H9 (cell line): ENCODE results near the gene HNRNPCL1. TPM values are rescaled to one million over a fixed set of nuclear protein-coding genes. Genes with fewer than 3 reads are reported as not detected.

Experiments
- DNase-seq: peaks from one replicate; pipeline ENCODE4 v3.0.0-alpha.2; 2017
- H2AFZ ChIP-seq: one replicate; pipeline ENCODE4 v1.6.1; 2013; ENCODE audit warnings: mild to moderate bottlenecking, low read length, control low read depth, moderate library complexity
- H2AK5ac ChIP-seq: 2 replicates; pipeline ENCODE4 v1.6.1; 2013; ENCODE audit warnings: low read length, control low read depth, mixed read lengths; ENCODE audit not compliant: insufficient read length
- H2BK120ac ChIP-seq: one replicate; pipeline ENCODE4 v1.6.1; 2013; ENCODE audit warnings: low read depth, mild to moderate bottlenecking, low read length, control low read depth, inconsistent platforms; ENCODE audit not compliant: poor library complexity, severe bottlenecking
- H2BK12ac ChIP-seq: 2 replicates; pipeline ENCODE4 v1.6.1; 2013; ENCODE audit warnings: low read length, control low read depth, mixed read lengths, low read depth; ENCODE audit not compliant: insufficient read length
- H2BK15ac ChIP-seq: 2 replicates; pipeline ENCODE4 v1.6.1; 2013; ENCODE audit warnings: low read depth, low read length, control low read depth
- H2BK20ac ChIP-seq: one replicate; pipeline ENCODE4 v1.6.1; 2013; ENCODE audit warnings: low read depth, mild to moderate bottlenecking, low read length, control low read depth, inconsistent platforms; ENCODE audit not compliant: poor library complexity, severe bottlenecking
- H2BK5ac ChIP-seq: 2 replicates; pipeline ENCODE4 v1.6.1; 2013; ENCODE audit warnings: low read length, control low read depth, mixed read lengths; ENCODE audit not compliant: insufficient read length
- H3K14ac ChIP-seq: 2 replicates; pipeline ENCODE4 v1.6.1; 2013; ENCODE audit warnings: low read length, control low read depth; ENCODE audit not compliant: insufficient read depth
- H3K18ac ChIP-seq: 2 replicates; pipeline ENCODE4 v1.6.1; 2013; ENCODE audit warnings: low read depth, mild to moderate bottlenecking, mixed read lengths, low read length, control low read depth; ENCODE audit not compliant: insufficient read length
- H3K23ac ChIP-seq: 2 replicates; pipeline ENCODE4 v1.6.1; 2013; ENCODE audit warnings: low read length, control low read depth, mixed read lengths, low read depth; ENCODE audit not compliant: insufficient read length
- H3K23me2 ChIP-seq: 2 replicates; pipeline ENCODE4 v1.6.1; 2013; ENCODE audit warnings: low read depth, mild to moderate bottlenecking, mixed read lengths, low read length, control low read depth; ENCODE audit not compliant: insufficient read length, poor library complexity, severe bottlenecking
- H3K27ac ChIP-seq: 2 replicates; pipeline ENCODE4 v1.5.1; 2013; ENCODE audit warnings: low read length, control low read depth, mixed read lengths, low read depth; ENCODE audit not compliant: insufficient read length
- H3K27me3 ChIP-seq: 2 replicates; pipeline ENCODE4 v1.6.1; 2013; ENCODE audit warnings: low read length, control low read depth, inconsistent platforms; ENCODE audit not compliant: insufficient read depth
- H3K4ac ChIP-seq: 2 replicates; pipeline ENCODE4 v1.6.1; 2013; ENCODE audit warnings: low read depth, mild to moderate bottlenecking, control low read depth, inconsistent platforms, low read length, moderate library complexity
- H3K4me1 ChIP-seq: 2 replicates; pipeline ENCODE4 v1.6.1; 2013; ENCODE audit warnings: low read length, control low read depth, inconsistent platforms; ENCODE audit not compliant: insufficient read depth
- H3K4me2 ChIP-seq: 2 replicates; pipeline ENCODE4 v1.6.1; 2013; ENCODE audit warnings: low read length, control low read depth, mixed read lengths; ENCODE audit not compliant: insufficient read length, insufficient read depth
- H3K56ac ChIP-seq: 2 replicates; pipeline ENCODE4 v1.6.1; 2013; ENCODE audit warnings: low read depth, mild to moderate bottlenecking, mixed read lengths, low read length, control low read depth; ENCODE audit not compliant: insufficient read length
- H3K79me1 ChIP-seq: 2 replicates; pipeline ENCODE4 v1.6.1; 2013; ENCODE audit warnings: low read depth, mild to moderate bottlenecking, moderate library complexity, low read length, control low read depth, inconsistent platforms; ENCODE audit not compliant: insufficient read depth, poor library complexity, severe bottlenecking
- H3K79me2 ChIP-seq: 2 replicates; pipeline ENCODE4 v1.6.1; 2013; ENCODE audit warnings: low read length, control low read depth, inconsistent platforms; ENCODE audit not compliant: insufficient read depth
- H3K9ac ChIP-seq: 2 replicates; pipeline ENCODE4 v1.6.1; 2013; ENCODE audit warnings: low read length, control low read depth, mixed read lengths; ENCODE audit not compliant: insufficient read length; ENCODE audit errors: extremely low read depth
- H3K9me3 ChIP-seq: one replicate; pipeline ENCODE4 v1.6.1; 2013; ENCODE audit warnings: low read depth, low read length, inconsistent platforms; ENCODE audit not compliant: control insufficient read depth
- H3T11ph ChIP-seq: one replicate; pipeline ENCODE4 v1.6.1; 2013; ENCODE audit warnings: mild to moderate bottlenecking, low read length, control low read depth, inconsistent platforms
- H4K20me1 ChIP-seq: one replicate; pipeline ENCODE4 v1.6.1; 2013; ENCODE audit not compliant: control insufficient read depth, insufficient read length, insufficient read depth
- H4K5ac ChIP-seq: 2 replicates; pipeline ENCODE4 v1.6.1; 2013; ENCODE audit warnings: low read depth, mild to moderate bottlenecking, mixed read lengths, low read length, control low read depth; ENCODE audit not compliant: insufficient read length
- H4K8ac ChIP-seq: replicated peaks from 2 replicates; pipeline ENCODE4 v1.6.1; 2013; ENCODE audit warnings: low read length, control low read depth, mixed read lengths, low read depth; ENCODE audit not compliant: insufficient read length
- H4K91ac ChIP-seq: 2 replicates; pipeline ENCODE4 v1.6.1; 2013; ENCODE audit warnings: low read depth, mild to moderate bottlenecking, moderate library complexity, mixed read lengths, low read length, control low read depth; ENCODE audit not compliant: insufficient read length
- H3K27ac Mint-ChIP-seq, 3 experiments: 2 replicates in 2 of 3; 3 replicates in 1 of 3; pipeline ENCODE4 v1.8.0; 2020 to 2021; ENCODE audit warnings: mixed read lengths in 3 of 3, mild to moderate bottlenecking in 1 of 3, moderate library complexity in 1 of 3
- H3K27me3 Mint-ChIP-seq: 2 replicates; pipeline ENCODE4 v1.8.0; 2021; ENCODE audit warnings: low read depth, mild to moderate bottlenecking, moderate library complexity, mixed read lengths
- H3K36me3 Mint-ChIP-seq, 3 experiments: 2 replicates in 2 of 3; 3 replicates in 1 of 3; pipeline ENCODE4 v1.8.0; 2020 to 2021; ENCODE audit warnings: low read depth in 3 of 3, mixed read lengths in 3 of 3; ENCODE audit not compliant: insufficient read depth in 1 of 3
- H3K4me1 Mint-ChIP-seq, 2 experiments: 2 replicates each; pipeline ENCODE4 v1.8.0; 2020; ENCODE audit warnings: mixed read lengths in 2 of 2
- H3K4me3 Mint-ChIP-seq, 2 experiments: 2 replicates in 1 of 2; 3 replicates in 1 of 2; pipeline ENCODE4 v1.8.0; 2020 to 2021; ENCODE audit warnings: mild to moderate bottlenecking in 2 of 2, mixed read lengths in 2 of 2, moderate library complexity in 1 of 2
- H3K9me3 Mint-ChIP-seq, 2 experiments: 2 replicates in 1 of 2; 3 replicates in 1 of 2; pipeline ENCODE4 v1.8.0; 2020; ENCODE audit warnings: mild to moderate bottlenecking in 2 of 2, mixed read lengths in 2 of 2, moderate library complexity in 1 of 2
- WGBS: extraction: QIAGEN DNeasy Blood & Tissue Kit; methylation state at CpG from one replicate; pipeline ENCODE4 v1.1.7; 2013; ENCODE audit warnings: missing lambda C conversion rate, low lambda C conversion rate, mixed read lengths; ENCODE audit not compliant: insufficient read length; ENCODE audit errors: extremely low coverage; 5-methylcytosine and 5-hydroxymethylcytosine counted together
- total RNA-seq: library from RNA; stranded (reverse); gene quantifications from 2 replicates; pipeline ENCODE4 v1.2.1, GENCODE V29; 2021
- TF ChIP-seq, protein P1 (sequence below): fragments of 200-600 bp; sonication (generic); conservative IDR thresholded peaks from 3 replicates; pipeline ENCODE4 v1.8.0; 2021; ENCODE audit warnings: antibody characterized with exemption, mild to moderate bottlenecking

The HNRNPCL1 gene
- total RNA-seq, 1 experiment from 2014 or later, result not detected

DNA sequence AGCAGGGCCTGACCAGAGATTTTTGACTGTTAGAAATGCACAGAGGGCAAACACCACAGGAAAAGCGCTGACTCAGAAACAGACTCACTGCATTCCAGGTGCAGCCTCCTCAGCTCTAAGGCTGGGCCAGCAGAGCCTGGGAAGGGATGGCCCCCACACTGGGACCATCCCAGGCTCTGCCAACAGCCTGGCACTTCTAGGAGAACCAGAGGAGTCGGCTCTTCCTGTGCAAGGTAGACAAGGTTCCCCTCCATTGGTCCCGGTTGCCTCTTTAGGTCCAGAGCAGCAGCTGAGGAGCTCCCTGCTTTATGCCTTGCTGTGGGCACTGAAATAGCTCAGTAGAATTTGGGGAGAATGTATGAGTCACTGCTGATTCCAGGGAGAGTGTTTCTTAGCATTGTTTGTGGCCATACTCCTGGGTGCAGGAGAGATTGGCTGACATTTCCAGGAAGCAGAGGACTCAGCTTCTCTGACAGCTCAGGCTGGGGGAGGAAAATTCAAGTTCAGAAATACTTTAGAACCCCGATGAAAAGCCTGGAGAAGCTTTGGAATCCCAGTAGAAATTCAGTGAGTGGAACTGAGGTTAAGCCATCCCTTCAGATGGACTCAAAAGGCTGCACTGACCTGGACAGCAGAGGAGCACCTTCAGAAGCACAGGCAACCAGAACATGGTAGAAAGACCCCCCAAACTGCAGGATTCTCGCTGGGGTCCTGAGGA lies 37.7 kb downstream of the HNRNPCL1 start:
- Mint-ChIP-seq H3K36me3 (peaks cover 0 to 33% (median 2%) of the 10 kb centered on the region in 3 experiments; a peak in 5 of 7 replicates), H3K4me3 (no peak overlapping the region), H3K4me1 (no peaks in the 10 kb centered on the region), H3K27me3 (peaks cover 1% of the 10 kb centered on the region; the same call in 1 of the 2 replicates), H3K9me3 (peaks cover 83 to 89% of the 10 kb centered on the region in 2 experiments), H3K27ac (no peak overlapping the region)
- no peak overlapping the region for H3K4ac ChIP-seq
- H3K23me2 ChIP-seq, result no peaks in the 10 kb centered on the region
- DNase-seq, result no peak
- H4K20me1 ChIP-seq, result no peaks in the 10 kb centered on the region
- no peaks in the 10 kb centered on the region for H3K79me2 ChIP-seq
- no peak overlapping the region for H3K14ac ChIP-seq
- no peak overlapping the region for H3K18ac ChIP-seq
- H3K27ac ChIP-seq, result no peak overlapping the region
- no peak overlapping the region for H4K91ac ChIP-seq
- no peak overlapping the region for H2BK15ac ChIP-seq
- no peak overlapping the region for H4K8ac ChIP-seq
- no peak overlapping the region for H4K5ac ChIP-seq
- WGBS, result no CpG with 5 or more reads among the region's 5 CpGs
- TF ChIP-seq, protein P1, sequence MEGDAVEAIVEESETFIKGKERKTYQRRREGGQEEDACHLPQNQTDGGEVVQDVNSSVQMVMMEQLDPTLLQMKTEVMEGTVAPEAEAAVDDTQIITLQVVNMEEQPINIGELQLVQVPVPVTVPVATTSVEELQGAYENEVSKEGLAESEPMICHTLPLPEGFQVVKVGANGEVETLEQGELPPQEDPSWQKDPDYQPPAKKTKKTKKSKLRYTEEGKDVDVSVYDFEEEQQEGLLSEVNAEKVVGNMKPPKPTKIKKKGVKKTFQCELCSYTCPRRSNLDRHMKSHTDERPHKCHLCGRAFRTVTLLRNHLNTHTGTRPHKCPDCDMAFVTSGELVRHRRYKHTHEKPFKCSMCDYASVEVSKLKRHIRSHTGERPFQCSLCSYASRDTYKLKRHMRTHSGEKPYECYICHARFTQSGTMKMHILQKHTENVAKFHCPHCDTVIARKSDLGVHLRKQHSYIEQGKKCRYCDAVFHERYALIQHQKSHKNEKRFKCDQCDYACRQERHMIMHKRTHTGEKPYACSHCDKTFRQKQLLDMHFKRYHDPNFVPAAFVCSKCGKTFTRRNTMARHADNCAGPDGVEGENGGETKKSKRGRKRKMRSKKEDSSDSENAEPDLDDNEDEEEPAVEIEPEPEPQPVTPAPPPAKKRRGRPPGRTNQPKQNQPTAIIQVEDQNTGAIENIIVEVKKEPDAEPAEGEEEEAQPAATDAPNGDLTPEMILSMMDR, result no peak
- H2AFZ ChIP-seq, result no peak overlapping the region
- H3K4me2 ChIP-seq, result no peak overlapping the region
- H3K9ac ChIP-seq, result no peak overlapping the region
- H2AK5ac ChIP-seq, result no peak overlapping the region
- no peak overlapping the region for H2BK5ac ChIP-seq
- no peak overlapping the region for H2BK20ac ChIP-seq
- no peak overlapping the region for H2BK12ac ChIP-seq
- no peak overlapping the region for H3K23ac ChIP-seq
- no peaks in the 10 kb centered on the region for H3K4me1 ChIP-seq
- H3K79me1 ChIP-seq, result no peaks in the 10 kb centered on the region
- no peak overlapping the region for H3K56ac ChIP-seq
- H3K27me3 ChIP-seq, result no peaks in the 10 kb centered on the region
- H3K9me3 ChIP-seq, result peaks cover 54% of the 10 kb centered on the region
- no peak overlapping the region for H3T11ph ChIP-seq
- H2BK120ac ChIP-seq, result no peak overlapping the region
